NCI-H69 (cell line): ENCODE results near the gene FAM117B.

Source experiments
- DNase-seq: peaks from one replicate; lab custom pipeline; 2025; lab: John Stamatoyannopoulos, UW

FAM117B gene

GRCh38 chr2:202815548-202816360 is 181.0 kb downstream of the FAM117B start:
- DNase-seq = no peak

- DNase-seq = no peak
Measured at GRCh38 chr2:202817771-202818170, 183.0 kb downstream of the FAM117B start.

- DNase-seq = no peak
Measured at GRCh38 chr2:202818321-202818720, 183.6 kb downstream of the FAM117B start.
